ENCODE results near the gene ABTB2.

ABTB2 gene

DNA sequence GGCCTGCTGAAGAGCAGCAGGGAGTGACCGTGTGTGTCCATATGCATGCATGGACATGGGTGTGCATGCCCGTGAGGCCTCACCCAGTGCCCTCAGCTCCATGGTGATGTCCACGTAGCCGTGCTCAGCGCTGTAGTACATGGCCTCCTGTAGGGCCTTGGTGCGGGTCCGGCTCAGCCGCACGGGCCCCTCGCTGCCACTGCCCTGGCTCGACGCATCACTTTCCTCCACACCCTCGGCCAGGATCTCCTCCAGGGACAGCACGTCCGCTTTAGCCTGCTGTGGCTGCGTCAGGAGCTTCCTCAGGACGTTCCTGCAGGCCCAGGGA is 195.4 kb downstream of the ABTB2 start:
- no peak for DNase-seq

DNA sequence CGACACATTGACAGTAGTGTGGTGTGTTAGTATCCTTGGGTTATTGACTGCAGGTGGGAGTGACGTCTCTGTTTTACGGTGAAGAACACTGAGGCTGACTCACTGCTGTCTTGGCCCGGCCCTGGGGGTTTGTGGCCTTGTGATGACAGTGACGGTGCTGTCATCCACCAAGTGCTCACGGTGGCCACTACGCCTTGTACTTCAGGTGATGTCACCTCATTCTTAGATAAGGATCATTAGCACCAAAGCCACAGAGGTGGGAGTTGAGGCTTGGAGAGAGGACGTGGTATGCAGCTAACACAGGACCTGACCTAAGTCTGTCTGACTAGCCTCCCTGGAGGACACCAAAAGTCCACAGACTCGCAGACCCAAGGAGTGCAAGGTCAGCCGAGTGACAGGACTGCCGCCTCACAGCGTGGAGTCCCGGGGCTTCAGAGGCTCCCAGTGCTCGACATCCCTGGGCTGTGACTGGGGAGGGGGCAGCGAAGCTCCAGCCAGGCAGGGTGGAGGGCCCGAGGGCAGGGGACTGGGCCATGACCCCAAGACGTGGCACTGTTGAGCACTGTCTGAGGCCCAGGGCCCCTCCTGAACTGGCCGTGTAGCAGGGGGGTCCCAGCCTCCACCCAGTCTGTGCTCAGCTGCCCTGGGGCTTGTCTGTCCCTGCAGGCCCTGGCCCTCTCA is 195.9 kb downstream of the ABTB2 start:
- no peak for DNase-seq

DNA sequence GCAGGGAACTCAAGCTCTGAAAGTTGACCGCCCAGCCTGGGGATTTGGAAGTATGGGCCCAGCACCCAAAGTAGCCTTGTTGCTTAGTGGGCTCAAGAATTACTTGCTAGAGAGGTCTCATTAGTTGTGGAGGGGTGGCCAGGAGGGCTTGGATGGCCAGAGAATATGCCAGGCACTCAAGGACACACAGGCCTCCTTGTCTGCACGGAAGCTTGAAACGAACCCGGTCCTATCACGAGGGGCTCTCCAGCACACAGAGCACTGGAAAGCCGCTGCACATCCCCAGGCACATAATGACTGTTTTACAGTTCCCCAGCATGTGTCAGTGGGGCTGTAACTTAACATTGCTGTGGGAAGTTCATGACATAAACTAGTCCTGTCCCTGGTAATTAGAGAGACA is 196.4 kb downstream of the ABTB2 start:
- no peak for DNase-seq

DNA sequence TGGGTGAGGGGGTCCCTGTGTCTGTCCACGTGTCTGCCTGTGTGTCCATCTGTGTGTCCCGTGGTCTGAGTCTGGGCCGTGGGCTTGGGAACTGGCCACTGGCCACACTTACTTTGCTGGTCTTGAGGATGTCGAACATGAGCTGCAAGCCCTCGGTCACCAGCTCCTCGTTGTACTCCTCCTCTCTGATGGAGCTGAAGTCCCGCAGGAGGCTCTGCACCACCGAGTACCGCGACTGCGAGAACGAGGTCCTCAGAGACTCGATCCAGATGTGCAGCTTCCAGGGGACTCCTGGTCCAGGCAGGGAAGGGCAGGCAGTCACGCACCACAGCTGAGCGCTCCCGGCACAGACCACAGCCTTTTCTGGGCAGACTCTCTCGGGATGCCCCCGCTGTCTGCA is 197.0 kb downstream of the ABTB2 start:
- DNase-seq: no peak

DNA sequence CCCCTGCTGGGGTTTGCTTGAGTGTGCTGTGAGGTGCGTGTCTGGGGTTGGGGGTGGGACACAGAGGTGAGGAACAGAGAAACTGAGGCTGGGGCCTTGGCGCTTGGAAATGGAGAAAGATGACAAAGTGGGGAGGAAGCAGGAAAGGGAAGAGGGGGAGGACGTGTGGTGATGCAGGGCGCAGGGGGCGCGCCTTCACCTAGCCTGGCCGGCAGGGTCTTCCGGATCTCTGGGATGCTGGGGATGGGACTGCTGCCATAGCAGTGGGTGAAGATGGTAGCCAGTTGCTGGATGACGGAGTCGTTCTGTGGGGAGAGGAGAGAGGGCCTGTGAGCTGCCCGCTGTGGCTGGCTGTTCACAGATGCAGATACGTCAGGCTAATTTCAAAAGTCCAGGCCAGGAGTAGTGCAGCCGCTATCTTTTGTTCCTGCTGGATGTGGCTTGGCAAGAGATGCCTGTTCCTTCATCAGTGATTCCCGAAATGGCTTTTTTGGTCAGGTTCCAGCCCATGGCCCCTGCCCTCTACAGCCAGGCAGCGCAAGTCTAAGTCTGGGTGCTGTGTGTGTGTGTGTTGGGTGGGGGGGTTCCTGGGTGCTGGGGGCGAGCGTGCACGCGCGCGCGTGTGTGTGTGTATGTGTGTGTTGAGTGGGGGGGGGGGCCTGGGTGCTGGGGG is 197.6 kb downstream of the ABTB2 start:
- no peak for DNase-seq

DNA sequence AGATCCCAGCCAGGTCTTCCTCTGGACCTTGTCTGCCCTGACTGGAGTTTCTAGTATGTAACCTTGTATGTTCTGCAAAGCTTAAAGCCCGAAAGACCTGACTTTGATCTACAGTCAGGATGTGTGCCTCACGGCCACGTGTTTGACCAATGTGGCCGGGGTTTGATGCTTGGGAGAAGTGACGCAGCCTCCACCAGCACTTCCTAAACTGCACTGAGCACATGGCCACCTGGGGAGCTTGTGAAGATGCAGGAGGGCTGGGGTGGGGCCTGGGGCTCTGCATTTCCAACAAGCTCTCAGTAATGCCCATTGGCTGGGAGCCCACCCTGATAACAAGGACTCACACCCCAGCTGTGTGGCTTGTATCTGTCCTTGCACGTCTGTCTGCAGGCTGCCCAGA is 199.1 kb downstream of the ABTB2 start:
- DNase-seq: no peak

DNA sequence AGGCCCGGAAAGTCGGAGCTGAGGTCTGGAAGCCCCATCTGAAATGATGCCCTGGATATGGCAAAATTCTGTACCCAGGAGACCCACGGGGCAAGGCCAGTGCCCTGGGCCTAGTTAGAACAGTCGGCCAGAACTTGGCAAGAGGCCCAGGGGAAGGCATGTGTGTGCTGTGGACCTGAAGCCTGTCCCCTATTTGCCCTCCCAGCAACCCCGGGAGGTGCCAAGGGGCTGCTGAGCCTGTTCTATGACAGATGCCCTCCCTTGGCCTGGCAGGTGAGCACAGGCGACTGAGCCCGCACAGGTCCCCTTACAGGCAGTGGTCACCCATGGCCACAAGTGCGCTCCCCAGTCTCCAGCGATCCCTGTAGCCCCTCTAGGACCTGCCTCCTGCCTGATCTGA is 200.6 kb downstream of the ABTB2 start:
- no peak for DNase-seq

DNA sequence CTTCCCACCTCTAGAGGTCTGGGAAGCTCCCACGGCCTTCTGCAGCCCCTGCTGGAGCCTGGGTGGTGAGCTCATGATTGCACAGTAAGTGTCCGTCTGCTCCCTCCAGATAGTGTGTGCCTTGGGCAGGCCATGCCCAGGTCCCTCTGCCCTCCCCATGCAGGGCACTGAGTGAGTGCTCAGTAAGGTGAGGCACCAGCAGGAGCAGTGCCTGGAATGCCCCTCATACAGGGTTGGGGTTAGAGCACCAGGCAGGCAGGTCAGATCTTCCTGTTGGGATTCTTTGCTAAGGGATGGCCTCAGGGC is 202.1 kb downstream of the ABTB2 start:
- no peak for DNase-seq

DNA sequence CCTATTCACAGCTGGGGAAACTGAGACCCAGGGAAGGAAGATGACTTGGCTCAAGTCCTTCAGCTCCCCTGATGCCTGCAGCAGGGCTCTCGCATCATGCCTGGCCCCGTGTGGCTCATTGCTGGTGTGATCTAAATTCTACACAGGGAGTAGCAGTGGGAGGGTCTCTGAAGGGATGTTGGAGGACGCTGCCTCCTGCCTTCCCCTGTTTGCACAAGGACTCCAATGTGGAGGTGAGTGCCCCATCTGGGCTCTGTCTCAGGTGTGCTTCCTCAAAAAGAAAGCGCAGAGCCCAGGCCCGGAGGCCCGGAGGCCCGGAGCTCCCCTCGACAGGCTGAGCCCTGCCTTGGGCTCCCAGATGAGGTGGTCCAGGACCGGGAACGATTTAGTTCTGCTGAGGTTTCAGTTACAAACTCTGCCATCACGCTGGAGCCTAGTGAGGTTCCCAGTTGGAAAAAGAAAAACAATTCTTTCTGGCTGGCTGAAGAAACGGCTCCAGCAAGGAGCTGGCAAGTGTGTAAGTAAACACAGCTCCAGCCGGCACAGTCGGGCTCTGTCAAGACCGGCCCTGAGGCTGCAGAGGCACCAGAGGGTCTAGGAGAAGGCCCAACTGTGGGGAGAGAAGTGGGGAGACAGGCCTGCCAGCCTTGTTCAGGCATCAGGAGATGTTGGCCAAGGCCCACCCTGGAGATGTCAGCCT is 202.6 kb downstream of the ABTB2 start:
- no peak for DNase-seq

DNA sequence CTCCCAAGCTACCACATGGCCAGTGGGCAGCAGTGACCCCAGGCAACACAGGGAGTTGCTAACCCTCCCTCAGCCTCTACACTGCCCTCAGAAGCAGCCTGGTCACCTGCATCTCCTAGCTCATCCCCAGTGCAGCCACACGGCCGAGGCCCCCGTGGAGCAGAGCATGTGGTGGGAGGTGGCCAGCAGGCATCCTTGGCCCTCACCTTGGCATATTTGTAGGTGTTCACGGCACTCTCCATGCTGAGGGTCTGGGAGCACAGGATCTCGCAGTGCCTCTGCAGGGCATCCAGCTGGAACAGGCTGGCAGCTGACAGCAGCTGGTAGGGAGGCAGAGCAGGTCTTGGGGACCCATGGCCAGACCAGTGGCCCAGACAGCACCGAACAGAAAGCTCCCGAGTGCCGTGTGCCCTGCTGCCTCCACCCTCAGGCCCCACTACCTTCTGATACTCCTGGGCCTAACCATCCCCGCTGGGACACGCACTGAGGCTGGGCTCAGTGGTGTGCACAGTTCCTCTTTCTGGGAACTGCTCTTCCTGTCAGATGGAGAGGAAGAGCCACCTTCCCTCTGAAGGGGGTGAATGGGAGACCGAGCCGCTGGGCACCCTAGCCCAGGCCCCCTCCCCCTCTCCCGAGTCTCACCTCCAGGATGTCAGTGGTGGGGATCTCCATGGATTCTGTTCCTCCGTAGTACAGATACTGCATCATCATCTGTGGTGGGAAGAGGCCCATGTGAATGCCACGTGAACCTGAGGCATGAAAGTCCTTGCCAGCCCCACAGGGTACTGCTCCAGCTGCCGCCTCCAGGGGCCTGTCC is 203.5 kb downstream of the ABTB2 start:
- no peak for DNase-seq

DNA sequence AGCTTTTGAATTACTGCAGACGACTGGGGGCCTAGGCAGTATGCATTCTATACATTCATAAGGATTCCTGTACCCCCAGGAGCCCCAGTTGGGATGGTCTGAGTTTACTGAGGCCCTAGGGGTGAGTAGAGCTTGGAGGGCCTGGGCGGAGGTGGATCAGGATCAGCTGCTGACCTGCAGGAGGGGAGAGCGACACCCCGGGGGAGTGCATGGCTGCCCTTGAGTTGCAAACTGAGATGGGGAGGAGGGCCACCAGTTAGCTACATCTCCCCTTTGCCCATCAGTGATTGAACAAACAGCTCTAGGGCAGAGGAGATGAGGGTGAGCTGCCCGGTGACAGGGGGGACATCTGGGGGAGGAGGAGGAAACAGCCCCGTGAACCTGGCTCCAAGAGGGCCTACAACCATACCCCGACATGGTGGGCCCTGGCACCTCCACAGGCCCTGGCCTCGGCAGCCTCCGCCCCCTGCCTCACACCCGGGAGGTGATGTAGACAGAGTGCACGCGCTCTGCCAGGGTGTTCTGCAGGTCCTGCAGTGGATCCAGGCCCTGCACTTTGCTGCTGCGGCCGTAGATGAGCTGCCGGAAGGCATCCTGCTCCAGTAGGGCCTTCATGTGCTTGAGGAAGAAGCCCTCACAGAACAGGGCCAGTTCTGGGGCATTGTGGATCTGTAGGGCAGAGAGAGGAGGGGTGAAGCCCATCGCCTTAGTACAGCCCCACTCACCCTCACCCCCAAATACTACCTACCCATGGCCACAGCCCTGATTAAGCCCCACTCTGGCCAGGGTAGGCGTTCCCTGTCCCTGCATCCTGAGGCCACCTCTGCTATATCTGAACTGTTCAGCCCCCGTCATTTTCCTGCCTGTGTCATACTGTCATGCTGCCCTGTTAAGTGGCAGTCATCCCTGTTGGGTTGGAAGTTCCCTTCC is 205.6 kb downstream of the ABTB2 start:
- DNase-seq: no peak

DNA sequence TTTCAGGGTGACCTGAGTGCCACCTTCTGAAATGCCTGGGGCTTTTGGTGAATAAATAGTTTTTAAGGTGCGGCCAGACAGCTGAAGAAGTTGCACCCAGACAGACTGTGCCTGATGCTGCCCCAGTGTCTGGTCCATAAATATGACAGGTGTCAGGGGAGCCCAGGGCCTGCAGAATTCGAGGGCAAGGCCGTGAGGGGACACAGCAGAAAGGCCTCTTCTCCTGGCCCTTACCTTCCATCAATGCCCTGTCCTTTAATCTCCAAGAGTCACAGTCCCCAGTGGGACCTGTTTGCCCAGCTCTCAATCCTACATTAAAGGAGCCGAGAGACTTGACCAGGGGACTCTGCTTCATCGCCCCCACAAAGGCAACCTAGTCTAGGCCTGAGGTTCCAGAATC is 206.6 kb downstream of the ABTB2 start:
- no peak for DNase-seq

DNA sequence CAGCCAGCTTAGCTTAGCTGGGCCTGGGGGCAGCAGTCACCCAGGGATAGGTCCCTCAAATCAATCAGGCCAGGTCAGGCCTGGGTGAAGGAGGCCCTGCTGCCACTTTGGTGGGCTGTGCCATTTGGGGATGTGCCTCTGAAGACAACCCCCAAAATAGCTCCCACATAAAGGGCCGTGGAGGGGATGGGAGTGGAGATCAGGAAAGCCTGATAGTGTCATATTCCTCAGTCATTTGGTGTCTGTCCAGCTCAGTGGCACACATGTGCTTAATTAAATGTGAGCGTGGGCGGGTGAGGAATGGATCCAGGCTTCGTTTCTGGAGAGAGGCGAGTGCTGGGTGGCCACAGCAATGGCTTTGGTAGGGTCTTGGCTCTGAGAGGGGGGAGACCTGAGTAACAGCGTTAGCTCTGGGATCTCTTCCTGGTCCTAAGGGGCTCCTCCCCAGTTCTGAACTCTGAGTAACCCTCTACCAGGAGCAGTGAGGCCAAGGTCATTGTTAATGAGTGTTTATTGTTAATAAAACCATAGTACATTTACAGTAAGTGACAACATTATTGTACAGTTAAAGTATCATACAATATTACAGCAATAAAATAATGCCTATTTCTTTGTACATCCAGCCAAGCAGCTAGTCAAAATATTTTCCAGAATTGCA is 207.2 kb downstream of the ABTB2 start:
- no peak for DNase-seq

DNA sequence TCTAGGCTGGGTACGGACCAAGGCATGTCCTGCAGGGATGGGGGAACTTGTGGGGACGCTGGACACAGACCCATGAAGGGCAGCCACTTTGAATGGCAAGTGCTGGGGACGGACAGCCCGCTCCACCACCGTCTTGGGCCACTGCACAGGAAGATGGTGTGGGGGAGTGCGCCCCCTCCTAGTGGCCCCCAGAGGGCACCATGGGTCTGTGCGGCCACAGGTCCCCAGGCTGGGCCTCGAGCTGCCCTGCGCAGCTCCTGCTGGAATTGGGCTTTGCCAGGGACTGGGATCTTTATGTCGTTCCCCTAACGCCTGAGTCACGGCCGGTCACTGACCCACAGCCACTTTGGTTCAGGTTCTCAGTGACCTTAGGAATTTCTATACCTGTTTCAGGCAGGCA is 208.0 kb downstream of the ABTB2 start:
- no peak for DNase-seq

DNA sequence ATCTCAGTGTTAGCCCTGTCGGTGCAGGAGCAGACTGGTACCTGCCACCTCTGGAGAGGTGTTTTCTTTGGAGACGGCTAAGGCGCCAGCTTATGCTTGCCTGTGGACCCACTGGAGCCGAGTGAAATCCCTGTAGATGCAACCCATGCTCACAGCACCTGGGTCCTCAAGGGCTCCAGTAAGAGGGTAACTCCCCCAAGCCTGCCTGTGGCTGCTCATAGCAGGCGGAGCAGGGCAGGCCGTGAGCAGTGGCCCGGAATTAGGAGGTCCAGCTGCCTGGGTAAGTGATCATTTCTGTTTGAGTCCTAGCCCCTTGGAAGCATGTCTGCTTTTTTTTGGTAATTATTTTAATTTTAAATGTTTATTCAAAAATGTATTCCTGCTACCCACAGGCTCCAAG is 208.5 kb downstream of the ABTB2 start:
- no peak for DNase-seq

DNA sequence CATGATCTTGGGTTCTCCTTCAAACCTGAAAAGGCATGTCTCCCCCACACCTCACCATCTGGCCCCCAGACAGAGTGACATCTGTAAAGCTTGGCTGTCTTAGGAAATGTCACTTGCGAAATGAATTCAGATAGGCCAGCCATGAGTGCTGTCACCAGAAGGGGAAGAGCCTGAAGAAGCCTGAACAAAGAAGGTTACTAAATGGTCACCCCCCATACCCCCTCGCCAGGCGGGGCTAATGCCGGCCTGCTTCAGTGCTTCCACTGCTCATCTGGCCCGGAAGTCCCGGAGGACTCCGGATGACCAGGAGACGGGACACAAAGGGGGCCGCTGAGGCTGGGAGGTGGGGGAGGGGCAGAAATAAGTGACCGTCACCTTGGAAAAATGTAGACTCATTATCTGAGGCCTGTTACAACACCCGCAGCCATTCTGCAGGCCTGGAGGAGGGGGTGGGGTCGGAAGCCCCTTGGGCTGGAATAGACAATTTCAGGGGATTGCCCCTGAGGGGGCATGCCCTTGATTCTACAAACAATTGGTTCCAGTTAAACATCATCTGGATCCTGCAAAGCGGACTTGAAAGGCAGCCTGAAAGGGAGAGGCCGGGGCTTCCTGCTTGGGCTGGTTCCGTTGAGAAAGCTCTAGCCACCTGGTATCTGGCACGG is 209.2 kb downstream of the ABTB2 start:
- no peak for DNase-seq

DNA sequence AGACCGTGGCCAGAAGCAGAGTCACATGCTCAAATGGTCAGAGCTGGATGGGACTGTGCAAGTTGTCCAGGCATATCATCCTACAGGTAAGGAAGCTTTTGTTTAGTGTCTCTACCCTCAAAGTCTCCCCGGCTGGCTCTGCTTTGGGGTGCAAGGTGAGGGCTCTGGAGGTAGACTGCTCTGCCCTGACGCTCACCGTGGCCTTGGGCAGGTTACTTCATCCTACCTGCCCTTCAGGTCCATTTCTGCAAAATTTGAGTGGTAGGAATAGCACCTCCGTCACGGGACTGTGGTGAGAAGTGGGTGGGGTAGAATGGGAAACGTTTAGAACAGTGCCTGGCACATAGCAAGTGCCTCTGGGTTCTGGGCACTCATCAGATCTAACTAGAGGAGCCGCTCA is 210.2 kb downstream of the ABTB2 start:
- DNase-seq: no peak

DNA sequence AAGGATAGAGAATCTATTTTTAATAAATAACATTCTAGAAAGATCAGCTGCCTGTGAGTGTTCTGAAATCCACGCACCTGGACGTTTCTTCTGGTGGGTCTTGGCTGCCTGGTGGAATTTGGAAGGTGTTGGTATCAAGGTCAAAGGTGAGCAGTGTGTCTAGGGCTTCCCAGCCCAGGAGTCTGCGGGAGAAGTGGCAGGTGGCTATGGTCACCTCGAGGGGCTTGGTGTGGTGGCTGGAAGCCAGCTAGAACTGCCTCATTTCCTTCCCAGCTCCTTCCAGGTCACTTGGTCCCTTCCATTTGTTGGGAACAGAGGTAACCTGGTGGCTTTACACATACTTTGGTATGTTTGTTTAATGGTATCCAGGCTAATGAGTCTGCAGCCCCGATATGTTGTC is 210.9 kb downstream of the ABTB2 start:
- no peak for DNase-seq

DNA sequence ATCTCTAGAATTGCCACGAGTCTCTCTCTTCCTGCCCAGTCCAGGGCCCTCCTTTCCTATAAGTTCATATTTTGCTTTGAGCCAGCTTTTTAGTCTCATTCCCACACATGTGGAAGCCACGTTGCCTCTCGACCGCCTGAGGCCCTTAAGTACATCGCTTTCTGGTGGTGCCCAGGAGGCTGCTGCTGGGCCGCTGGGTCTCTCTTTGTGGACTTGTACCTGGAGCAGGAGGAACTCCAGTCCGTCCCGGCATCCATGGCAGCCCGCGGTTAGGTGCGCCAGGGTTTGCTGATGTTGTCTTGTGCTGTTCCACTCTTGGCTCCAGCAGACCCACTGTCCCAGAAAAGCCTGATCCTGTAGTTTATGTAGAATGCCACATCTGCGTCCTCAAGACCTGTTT is 211.4 kb downstream of the ABTB2 start:
- DNase-seq: no peak

DNA sequence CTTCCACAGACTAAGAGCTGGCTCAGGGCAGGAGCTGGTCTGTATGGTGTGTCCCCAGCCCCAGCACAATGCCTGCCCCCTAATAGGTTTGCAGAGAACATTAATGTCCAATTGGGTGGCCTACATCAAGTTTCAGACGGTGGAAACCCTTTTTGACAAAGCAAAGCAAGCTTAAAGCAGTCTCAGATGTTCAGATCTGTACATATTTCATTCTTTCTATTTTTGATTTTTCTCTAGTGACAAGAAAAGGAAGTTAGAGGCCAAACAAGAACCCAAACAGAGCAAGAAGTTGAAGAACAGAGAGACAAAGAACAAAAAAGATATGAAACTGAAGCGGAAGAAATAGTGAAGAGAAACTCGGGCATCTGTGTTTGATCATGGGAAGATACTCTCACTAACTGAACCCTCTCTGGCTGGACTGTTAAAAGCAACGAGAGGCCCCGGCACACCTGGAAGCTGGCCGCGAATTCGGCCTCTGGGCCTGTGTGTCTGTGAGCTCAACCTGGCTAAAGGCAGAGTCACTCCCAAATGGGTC is 211.9 kb downstream of the ABTB2 start:
- no peak for DNase-seq

DNA sequence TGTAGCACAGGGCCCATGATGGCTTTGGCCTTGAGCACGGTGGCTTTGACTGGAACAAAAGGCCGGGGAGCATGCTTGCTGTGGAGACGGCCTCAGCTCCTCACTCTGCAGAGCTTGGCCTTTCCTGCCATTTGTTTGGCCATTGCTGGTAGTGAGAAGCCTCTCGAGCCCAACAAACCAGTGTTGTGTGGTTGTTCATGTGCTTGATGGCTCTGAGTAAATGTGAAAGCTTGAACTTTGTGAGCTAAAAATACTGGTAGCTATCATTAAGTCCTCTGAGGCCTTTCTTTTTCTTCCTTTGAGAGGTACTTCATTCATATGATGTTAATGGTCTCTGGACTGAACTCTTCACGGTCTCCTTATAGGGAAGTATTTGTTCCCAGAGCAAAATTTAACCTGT is 212.7 kb downstream of the ABTB2 start:
- no peak for DNase-seq

Data from SW 1271 (cell line).